ENCODE data around the gene VSIR. TPM values are rescaled to one million over a fixed set of nuclear protein-coding genes. Genes with fewer than 3 reads are reported as not detected.
A peak's percentile ranks its signal among the peaks of the same experiment; 100 is the strongest.

Gene VSIR
- total and polyA plus RNA-seq, 9 of the 15 experiments (the other 6 are each of a cell fraction or from before 2014, with no cell fraction given): 0.14 to 20.5 (median 9.3) TPM

GRCh38 chr10:71729161-71729636 is 44.1 kb downstream of the VSIR start (continued):
- 0 out of 2 replicates have a peak, but pooled peaks have one; percentile 16 for TF ChIP-seq CREB3 (tag; conservative IDR thresholded peaks at IDR 0.05; ENCODE audit: low read depth)
- TF ChIP-seq SIN3B (IDR thresholded peaks at IDR 0.05; ENCODE audit: low read depth): no peak
- no peak for TF ChIP-seq ZMIZ1 (IDR thresholded peaks at IDR 0.05; ENCODE audit: low read depth in 2 of 2, low read length in 2 of 2)
- TF ChIP-seq ARID3A (IDR thresholded peaks at IDR 0.05; ENCODE audit: borderline replicate concordance, low read depth, low read length): no peak
- no peak for TF ChIP-seq CTCFL (IDR thresholded peaks at IDR 0.05; ENCODE audit: borderline replicate concordance, insufficient read depth, low read depth, low read length, poor library complexity, severe bottlenecking)
- no peak for TF ChIP-seq FOXA3 (CRISPR knock-in tag; conservative IDR thresholded peaks at IDR 0.05 in 1 of 2, IDR thresholded peaks at IDR 0.05 in 1 of 2)
- TF ChIP-seq STAT6 (CRISPR knock-in tag; IDR thresholded peaks at IDR 0.05): peak; percentile 54; the same call in 1 of the 2 replicates
- TF ChIP-seq ZNF695 (CRISPR knock-in tag; IDR thresholded peaks at IDR 0.05): no peak
- TF ChIP-seq ZNF696 (CRISPR knock-in tag; conservative IDR thresholded peaks at IDR 0.05): no peak
- no peak for TF ChIP-seq ZNF766 (CRISPR knock-in tag; conservative IDR thresholded peaks at IDR 0.05)
- TF ChIP-seq VEZF1 (CRISPR knock-in tag; IDR thresholded peaks at IDR 0.05): peak; percentile 72
- no peak; the same call in 1 of the 2 replicates for TF ChIP-seq HIVEP1 (CRISPR knock-in tag; IDR thresholded peaks at IDR 0.05)
